GM19099 (cell line): ENCODE measurements around the gene UNC45A.

ENCODE experiments used
- POLR2A ChIP-seq: IDR thresholded peaks from 3 replicates; pipeline ENCODE4 v1.6.1; 2011; ENCODE audit warnings: low read depth; ENCODE audit not compliant: insufficient read length; ENCODE audit errors: extremely low read depth

Gene UNC45A

DNA sequence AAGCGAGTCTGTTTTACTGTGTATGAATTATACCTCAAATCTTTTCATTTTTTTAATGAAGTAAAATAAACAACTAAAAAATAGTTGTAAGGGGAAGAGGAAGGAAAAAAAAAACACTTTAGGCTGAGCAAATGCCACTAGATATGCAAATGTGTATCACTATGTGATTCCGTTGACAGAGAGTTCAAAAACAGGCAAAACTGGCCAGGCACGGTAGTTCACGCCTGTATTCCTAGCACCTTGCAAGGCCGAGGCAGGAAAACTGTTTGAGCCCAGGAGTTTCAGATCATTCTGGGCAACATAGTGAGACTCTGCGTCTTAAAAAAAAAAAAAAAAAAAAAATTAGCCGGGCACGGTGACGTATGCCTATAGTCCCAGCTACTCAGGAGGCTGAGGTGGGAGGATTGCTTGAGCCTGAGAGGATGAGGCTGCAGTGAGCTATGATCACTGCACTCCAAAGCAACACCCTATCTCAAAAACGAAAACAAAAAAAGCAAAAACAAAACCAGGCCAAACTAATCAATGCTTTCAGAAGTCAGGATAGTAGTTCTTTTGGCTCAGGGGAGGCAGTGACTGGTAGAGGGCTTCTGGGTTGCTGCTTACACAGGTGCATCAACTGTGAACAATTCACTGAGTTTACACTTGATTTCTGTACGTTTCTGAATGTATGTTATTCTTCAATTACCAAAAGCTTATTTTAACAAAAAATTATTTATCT, 51.9 kb downstream of the UNC45A start:
- TF ChIP-seq POLR2A: peak; percentile 21

DNA sequence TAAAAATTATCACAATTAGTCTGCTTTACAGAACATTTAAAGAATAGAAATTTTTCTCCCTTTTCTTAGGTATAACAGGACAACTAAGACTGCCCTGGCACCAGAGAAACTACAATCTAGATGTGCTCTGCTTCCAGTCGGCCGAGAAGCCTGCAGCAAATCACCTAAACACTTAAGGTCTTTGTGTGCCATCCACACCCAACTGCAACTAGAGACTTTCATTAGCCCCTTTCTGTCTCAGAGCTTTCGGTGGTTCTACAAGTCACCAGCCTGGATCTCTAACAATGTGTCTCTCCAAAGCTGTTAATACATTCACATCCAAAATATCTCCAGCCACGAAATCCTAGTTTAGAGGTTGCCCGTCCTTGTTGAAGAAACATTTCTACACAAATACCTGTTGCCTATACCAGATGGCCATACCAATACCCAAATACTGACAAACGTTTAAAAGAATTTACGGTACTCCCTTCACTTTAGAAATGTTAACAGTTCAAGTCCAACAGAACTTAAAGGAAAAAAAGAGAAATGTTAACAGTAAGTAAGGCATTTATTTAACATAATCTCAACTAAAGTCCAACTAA, 52.6 kb downstream of the UNC45A start:
- no peak for TF ChIP-seq POLR2A

GRCh38 chr15:90988296-90988695, 53.2 kb downstream of the UNC45A start:
- TF ChIP-seq POLR2A: no peak

DNA sequence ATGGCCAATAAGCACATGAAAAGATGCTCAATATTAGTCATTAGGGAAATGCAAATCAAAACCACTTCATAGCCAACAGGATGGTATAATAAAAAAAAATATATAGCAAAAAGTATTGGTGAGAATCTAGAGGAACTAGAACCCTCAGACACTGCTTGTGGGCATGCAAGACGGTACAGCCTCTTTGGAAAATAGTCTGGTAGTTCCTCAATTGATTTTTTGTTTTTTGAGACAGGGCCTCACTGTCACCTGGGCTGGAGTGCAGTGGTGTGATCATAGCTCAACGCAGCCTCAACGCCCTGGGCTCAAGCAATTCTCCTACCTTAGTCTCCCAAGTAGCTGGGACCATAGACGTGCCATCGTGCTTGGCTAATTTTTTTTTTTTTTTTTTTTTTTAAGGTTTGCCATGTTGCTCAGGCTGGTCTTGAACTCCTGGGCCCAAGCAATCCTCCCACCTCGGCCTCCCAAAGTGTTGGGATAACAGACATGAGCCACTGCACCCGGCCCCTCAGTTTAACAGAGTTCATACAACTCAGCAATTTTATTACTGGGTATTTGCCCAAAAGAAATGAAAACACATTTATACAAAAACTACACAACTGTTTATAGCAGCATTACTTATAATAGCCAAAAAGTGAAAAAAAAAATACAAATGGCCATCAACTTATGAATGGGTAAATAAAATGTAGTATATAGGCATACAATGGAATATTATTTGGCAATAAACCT, 54.1 kb downstream of the UNC45A start:
- no peak for TF ChIP-seq POLR2A

DNA sequence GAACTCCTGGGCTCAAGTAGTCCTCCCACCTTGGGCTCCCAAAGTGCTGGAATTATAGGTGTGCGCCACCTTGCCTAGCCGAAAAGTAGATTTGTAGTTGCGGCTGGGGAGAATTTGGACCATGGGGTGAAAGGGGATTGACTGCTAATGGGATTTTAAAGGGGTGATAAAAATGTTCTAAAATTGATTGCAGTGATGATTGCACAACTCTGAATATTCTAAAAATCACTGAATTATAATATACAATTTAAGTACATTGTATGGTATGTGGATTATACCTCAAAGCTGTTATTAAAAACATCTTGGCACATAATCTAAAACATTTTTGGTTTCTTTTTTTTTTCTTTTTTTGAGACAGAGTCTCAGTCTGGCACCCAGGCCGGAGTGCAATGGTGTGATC, 55.4 kb downstream of the UNC45A start:
- no peak for TF ChIP-seq POLR2A

- no peak for TF ChIP-seq POLR2A
Observed at GRCh38 chr15:90991587-90992285, 56.7 kb downstream of the UNC45A start.

- no peak for TF ChIP-seq POLR2A
Observed at GRCh38 chr15:90994059-90994416, 59.0 kb downstream of the UNC45A start.

- TF ChIP-seq POLR2A: peak; percentile 83
Observed at GRCh38 chr15:90994417-90995311, 59.6 kb downstream of the UNC45A start, which contains the start of gene PRC1. PRC1 (minus strand) TSS chr15:90994535; CDS start chr15:90994417, 118 bp downstream.

DNA sequence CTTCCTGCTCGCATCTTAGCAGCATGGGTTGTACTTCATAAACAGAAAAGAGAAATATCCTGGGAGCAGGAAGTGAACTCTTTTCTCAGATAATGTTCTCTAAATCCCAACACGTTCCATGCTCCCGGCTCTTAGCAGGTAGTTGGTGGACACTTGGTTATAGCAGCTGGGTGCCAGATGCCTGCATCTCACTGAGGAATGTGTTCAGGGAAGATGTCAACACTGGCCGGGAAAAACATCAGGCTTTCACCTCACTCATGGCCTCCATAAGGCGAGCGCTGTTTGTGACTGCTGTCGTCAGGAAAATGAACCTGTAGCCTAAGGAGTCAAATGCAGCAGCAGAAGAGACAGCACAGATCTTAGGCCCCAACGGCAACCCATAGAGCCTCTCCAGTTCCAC, 63.7 kb downstream of the UNC45A start:
- no peak for TF ChIP-seq POLR2A

- TF ChIP-seq POLR2A: no peak
Observed at GRCh38 chr15:91001209-91001608, 66.1 kb downstream of the UNC45A start.
